Measurements from ENCODE around the gene C1orf122.

DNA sequence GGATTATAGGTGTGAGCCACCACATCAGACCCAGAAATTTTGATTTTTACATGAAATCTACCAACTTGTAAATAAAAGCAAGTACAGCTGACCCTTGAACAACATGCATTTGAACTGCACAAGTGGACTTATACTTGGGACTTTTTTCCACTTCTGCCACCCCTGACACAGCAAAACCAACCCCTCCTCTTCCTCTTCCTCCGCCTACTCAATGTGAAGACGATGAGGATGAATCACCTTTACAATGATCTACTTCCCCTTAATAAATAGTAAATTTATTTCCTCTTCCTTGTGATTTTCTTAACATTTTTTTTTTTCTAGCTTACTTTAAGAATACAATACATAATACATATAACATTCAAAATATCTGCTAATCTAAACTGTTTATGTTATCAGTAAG lies 17.9 kb downstream of the C1orf122 start:
- TF ChIP-seq, protein P1, sequence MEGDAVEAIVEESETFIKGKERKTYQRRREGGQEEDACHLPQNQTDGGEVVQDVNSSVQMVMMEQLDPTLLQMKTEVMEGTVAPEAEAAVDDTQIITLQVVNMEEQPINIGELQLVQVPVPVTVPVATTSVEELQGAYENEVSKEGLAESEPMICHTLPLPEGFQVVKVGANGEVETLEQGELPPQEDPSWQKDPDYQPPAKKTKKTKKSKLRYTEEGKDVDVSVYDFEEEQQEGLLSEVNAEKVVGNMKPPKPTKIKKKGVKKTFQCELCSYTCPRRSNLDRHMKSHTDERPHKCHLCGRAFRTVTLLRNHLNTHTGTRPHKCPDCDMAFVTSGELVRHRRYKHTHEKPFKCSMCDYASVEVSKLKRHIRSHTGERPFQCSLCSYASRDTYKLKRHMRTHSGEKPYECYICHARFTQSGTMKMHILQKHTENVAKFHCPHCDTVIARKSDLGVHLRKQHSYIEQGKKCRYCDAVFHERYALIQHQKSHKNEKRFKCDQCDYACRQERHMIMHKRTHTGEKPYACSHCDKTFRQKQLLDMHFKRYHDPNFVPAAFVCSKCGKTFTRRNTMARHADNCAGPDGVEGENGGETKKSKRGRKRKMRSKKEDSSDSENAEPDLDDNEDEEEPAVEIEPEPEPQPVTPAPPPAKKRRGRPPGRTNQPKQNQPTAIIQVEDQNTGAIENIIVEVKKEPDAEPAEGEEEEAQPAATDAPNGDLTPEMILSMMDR (conservative IDR thresholded peaks at IDR 0.05; ENCODE audit: low read depth in 2 of 2), result no peak
- TF ChIP-seq EZH2 (IDR thresholded peaks at IDR 0.05; ENCODE audit: low read depth, unreplicated experiment) (no peak), POLR2AphosphoS5 (IDR thresholded peaks at IDR 0.05; ENCODE audit: low read depth) (no peak), ZNF114 (CRISPR knock-in tag; IDR thresholded peaks at IDR 0.05) (no peak), CREB1 (CRISPR knock-in tag; IDR thresholded peaks at IDR 0.05; ENCODE audit: low read depth) (no peak), ZNF331 (CRISPR knock-in tag; IDR thresholded peaks at IDR 0.05; ENCODE audit: low read depth) (no peak), EZH2phosphoT487 (IDR thresholded peaks at IDR 0.05; ENCODE audit: unreplicated experiment) (no peak), NANOG (IDR thresholded peaks at IDR 0.05; ENCODE audit: borderline replicate concordance) (no peak), JUNB (IDR thresholded peaks at IDR 0.05; ENCODE audit: unreplicated experiment) (no peak)
- TF ChIP-seq, protein P2, sequence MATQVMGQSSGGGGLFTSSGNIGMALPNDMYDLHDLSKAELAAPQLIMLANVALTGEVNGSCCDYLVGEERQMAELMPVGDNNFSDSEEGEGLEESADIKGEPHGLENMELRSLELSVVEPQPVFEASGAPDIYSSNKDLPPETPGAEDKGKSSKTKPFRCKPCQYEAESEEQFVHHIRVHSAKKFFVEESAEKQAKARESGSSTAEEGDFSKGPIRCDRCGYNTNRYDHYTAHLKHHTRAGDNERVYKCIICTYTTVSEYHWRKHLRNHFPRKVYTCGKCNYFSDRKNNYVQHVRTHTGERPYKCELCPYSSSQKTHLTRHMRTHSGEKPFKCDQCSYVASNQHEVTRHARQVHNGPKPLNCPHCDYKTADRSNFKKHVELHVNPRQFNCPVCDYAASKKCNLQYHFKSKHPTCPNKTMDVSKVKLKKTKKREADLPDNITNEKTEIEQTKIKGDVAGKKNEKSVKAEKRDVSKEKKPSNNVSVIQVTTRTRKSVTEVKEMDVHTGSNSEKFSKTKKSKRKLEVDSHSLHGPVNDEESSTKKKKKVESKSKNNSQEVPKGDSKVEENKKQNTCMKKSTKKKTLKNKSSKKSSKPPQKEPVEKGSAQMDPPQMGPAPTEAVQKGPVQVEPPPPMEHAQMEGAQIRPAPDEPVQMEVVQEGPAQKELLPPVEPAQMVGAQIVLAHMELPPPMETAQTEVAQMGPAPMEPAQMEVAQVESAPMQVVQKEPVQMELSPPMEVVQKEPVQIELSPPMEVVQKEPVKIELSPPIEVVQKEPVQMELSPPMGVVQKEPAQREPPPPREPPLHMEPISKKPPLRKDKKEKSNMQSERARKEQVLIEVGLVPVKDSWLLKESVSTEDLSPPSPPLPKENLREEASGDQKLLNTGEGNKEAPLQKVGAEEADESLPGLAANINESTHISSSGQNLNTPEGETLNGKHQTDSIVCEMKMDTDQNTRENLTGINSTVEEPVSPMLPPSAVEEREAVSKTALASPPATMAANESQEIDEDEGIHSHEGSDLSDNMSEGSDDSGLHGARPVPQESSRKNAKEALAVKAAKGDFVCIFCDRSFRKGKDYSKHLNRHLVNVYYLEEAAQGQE (IDR thresholded peaks at IDR 0.05; ENCODE audit: unreplicated experiment), result no peak
- TF ChIP-seq, protein P3, sequence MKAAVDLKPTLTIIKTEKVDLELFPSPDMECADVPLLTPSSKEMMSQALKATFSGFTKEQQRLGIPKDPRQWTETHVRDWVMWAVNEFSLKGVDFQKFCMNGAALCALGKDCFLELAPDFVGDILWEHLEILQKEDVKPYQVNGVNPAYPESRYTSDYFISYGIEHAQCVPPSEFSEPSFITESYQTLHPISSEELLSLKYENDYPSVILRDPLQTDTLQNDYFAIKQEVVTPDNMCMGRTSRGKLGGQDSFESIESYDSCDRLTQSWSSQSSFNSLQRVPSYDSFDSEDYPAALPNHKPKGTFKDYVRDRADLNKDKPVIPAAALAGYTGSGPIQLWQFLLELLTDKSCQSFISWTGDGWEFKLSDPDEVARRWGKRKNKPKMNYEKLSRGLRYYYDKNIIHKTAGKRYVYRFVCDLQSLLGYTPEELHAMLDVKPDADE (IDR thresholded peaks at IDR 0.05), result no peak
